HUDEP-2 (cell line): Measurements from ENCODE around the gene CTCF.

Experiments used
- DNase-seq, 76 experiments: peaks; one replicate each; lab custom pipeline; 2025; ENCODE audit not compliant: unreplicated experiment in 76 of 76; lab: John Stamatoyannopoulos, UW

Gene CTCF

DNA sequence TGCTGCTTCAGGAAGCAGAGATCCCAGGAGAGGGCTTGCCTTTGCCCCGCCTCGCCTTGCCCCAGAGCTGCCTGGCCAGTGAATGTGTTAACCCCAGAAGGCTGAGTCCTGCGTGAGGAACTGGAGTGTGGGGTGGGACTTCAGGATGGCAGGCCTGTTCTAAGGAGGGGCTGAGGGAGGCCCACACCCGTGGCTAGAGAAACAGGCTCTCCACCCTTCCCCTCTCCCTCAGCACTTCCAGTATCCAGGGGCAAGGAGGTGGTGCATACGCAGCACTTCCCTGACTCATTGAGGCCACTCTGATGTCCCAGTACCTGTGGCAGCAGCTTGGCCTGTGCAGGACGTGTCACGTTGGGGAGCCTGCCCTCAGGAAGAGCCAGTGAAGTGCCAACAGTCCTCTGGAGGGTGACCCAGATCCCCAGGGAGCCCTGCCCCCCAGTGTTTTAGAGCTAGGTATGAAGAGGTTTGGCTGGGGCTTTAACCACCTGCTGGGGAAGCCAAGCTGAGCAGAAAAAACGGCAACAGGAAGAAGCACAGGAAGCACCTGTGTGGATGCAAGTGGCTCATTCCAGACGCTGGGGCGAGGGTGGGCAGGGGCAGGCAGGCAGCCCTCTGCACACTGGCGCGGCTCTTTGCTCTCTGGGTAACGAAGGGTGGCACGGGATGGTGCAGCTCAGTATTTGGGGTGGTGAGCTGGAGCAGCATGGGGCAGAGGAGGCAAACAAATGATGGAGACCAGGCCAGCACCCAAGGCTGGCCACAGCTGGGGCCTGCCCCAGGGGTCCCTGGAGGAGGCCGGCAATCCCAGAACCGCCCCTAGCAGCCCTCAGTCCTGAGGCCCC, 14.7 kb upstream of the CTCF start:
- no peak for DNase-seq

DNA sequence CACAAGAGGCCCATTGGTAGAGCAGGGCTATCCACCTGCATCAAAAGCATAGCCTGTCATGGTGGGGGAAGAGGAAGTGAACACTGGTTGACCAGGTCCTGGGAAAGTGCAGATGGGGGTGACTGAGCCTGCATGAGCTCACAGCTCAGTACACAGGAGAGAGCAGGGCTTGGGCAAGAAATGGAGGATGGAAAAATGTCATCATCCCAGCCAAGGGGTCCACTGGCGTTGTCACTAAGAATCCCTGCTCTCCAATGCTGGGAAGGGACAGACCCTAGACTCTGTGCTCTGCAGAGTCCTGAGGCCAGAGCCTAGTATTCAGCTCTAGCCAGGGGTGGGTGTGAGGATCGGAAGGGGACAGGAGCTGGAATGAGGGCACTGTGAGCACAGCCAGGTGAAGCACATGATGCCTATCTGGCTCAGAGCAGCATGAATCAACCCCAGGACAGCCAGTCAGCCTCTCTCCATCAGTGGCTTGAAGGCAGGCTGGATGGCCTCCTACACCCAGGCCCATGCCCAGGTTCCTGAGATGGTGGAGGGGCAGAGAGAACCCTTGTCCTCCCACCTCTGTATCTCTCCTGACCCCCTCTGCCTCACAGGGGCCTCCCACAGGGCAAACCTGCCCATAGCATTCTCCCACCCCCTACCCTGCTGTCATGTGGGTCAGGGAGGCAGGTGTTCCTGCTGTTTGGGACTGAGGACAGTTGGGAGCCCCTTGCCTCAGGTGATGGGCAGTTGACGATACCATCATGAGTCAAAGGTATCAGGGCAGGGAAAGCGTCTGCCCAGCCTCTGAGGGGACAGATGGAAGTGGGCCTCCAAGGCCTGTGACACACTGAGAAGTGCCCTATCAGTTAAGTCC, 13.8 kb upstream of the CTCF start:
- no peak for DNase-seq

DNA sequence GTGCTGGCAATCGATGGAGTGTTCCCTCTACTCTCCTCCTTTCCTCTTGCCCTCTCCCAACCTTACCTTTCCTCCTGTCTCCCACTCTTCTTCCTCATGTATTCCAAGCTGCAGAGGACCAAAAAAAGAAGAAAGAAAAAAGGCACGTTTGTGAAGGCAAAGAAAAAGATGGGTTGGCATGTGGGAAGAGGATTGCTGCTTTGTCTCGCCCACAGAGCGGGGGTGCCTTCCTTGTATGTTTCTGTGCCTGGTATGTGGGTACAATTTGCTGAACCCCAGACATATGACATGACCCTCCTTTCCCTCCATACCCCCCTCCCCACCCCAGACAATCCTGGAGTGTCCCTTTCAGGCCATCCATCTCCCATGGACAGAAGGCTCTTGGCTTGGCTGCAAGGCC, 13.1 kb upstream of the CTCF start:
- no peak for DNase-seq

DNA sequence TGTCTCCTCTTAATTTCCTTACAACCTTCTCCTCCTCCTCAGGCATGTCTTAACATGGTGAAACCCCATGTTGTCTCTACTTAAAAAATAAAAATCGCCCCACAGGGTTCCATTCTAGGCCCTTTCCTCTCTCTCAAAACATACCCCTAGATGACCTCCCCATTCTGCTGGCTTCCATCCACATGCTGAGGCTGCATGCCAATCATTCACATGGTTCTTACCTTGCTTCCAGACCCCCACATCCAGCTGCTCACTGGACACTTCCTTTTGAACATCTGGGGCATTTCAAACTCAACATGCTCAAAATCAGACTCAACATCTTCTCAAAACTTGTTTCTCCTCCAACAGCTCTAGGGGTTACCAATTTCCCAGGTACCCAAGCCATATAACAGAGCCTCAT, 12.4 kb upstream of the CTCF start:
- DNase-seq = no peak

- no peak for DNase-seq
Observed at GRCh38 chr16:67551091-67551490, 11.2 kb upstream of the CTCF start.

DNA sequence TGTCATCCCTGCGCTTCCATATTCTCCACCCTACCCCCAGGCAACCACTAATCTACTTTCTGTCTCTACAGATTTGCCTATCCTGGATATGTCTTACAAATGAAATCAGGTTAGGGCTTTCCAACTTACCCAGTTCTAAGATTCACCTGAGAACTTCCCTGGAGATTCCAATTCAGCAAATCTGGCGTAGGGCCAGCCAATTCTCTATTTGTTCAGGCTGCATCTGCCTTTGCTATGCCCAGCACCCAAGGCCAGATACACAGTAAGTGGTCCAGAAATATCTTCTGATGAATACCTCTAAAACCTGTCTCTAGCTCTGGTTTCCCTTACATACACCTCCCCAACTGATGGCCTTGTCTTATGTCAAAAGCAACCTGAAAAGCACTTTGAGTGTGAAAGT, 10.4 kb upstream of the CTCF start:
- no peak for DNase-seq

DNA sequence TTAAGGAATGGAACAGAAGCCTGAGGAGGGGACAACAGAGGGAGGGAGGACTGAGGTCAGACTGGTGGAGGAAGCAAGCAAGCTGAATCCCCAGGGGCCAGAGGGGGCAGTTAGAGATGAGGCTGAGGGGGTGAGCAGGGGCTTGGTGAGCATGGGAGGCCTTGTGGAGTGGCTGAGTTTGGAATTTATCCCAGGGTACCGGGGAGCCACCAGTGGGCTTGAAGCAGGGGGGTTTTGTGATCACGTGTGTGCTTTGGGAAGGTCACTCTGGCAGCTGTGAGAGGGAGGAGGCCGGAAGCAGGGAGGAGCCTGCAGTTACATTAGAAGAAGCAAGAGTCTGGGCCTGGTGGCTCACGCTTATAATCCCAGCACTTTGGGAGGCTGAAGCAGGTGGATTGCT, 9.8 kb upstream of the CTCF start:
- DNase-seq = no peak

GRCh38 chr16:67555795-67556212, 6.5 kb upstream of the CTCF start:
- no peak for DNase-seq

DNA sequence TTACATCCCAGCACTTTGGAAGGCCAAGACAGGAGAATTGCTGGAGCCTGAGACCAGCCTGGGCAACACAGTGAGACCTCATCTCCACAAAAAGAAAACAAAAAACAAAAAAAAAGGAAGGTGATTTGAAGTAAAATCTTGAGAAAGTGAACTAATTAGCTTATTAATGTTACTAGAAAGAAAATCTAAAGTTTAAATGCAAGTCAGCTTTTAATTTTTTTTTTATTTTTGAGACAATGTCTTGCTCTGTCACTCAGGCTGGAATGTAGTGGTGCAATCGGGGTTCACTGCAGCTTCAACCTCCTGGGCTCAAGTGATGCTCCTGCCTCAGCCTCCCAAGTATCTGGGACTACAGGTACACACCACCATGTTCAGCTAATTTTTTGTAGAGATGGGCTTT, 3.5 kb upstream of the CTCF start:
- DNase-seq = no peak

DNA sequence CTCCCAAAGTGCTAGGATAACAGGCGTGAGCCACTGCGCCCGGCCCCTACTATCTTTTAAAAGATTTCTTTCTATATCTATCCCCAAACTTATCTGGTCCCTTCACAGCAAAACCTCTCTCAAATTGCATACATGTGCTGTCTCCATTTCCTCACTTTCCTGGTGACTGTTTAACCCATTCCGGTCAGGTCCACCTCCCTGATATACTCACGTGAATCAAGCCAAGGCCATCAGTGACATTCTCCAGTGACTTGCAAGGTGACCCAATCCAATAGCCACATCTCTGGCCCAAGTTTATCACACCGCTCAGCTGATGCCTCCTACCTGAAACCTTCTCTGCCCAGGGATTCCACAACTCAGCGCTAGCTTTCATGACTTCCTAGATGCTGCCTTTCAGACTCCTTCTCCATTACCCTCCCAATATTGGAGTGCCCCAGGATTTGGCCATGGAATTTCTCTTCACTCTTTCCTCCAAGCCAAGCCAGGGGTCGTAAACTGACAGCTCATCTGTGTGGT, 1.4 kb upstream of the CTCF start:
- no peak for DNase-seq

GRCh38 chr16:67561501-67561823, 864 bp upstream of the CTCF start:
- DNase-seq = peak in 1 of 76 experiments; percentile 44

DNA sequence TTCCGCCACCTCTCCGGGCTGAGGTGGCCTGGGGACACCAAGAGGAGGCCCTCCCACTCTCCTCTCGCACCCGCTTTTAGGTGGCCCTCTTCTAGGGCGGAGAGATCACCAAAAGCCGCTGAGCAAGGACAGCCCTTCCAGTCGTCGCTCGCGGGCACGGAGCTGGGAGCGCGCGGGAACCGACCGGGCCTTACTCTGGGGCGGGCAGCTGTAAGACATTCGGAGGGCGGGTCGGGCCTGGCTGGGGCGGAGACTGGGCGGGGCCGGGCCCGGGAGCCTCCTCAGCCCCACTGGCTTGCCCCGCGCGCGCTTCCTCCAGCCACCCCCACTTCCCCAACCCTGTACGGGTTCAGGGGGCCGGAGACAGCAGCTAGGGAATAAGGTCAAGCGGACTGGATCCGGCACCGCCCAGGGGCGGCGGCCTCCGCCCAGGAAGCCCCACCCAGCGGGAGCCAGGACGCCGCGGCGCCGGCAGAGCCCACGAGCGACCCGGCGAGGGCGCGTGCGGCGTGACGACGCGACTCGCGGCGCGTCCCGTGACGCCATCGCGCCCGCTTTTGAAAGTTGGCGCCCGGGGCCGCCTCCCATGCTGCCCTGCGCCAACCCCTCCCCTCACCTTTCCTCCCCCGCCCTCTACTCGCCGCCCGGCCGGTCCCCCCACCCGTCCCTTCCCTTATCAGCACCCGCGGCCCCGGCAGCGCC, 351 bp upstream of the CTCF start:
- peak in 75 of 76 experiments; percentile 67 to 99 (median 98) for DNase-seq

DNA sequence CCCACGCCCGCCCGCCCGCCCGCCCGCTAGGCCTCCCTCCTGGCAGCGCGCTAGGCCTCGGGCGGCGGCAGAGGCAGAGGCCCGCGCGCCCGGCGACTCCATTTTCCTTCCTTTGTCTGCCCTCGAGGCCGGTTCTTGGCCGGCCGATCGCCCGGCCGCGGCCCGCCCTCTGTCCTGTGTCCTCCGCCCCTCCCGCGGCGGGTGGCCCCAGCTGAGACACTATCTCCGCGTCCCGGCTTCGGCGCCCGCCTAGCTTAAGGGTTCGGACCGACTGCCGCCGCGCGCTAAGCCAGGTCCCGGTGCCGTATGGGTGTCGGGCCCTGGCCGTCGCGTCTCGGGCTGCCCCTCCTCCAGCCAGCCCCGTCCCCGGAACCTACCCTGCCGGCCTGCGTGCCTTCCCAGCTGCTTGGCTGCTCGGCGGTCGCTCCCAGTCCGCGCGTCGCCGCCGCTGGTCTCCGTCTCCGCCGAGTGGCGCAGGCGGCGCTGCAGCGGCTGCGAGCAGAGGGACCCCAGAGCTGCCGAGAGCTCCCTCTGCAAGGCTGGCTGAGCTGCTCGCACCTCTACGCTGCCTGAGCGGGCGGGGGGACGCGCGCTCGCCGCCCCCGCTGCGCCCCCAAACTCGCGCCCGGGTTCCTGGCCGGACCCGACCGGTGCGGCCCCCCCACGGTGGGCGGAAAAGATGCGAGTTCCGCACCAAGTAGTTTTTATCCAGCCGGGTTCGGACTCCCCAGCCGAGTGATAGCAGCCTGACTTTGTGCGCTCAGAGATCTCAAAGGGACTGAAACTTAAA, 787 bp downstream of the CTCF start:
- peak in 47 of 76 experiments; percentile 28 to 76 (median 52) for DNase-seq

- DNase-seq = peak in 8 of 76 experiments; percentile 14 to 55 (median 26)
Observed at GRCh38 chr16:67563708-67564468, 1.6 kb downstream of the CTCF start.

- DNase-seq = no peak
Observed at GRCh38 chr16:67565470-67566100, 3.3 kb downstream of the CTCF start.

DNA sequence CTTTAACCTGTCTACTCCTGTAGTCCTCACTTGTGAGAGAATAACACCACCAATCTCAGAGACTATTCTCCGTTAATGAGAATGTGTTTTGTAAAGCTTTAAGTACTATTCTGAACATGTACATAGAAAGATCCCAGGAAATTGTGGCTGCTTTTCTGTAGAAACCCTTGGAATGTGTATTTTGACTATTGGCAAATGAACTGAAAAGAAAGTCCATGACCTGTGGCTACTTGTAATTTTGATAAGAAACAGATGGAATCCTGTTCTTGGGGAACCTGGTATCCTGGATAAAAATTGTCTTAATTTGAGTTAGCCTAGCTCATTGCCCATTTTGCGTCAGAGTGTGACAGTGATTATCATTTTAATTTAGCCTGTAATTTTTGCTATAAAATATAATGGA, 9.1 kb downstream of the CTCF start:
- no peak for DNase-seq

DNA sequence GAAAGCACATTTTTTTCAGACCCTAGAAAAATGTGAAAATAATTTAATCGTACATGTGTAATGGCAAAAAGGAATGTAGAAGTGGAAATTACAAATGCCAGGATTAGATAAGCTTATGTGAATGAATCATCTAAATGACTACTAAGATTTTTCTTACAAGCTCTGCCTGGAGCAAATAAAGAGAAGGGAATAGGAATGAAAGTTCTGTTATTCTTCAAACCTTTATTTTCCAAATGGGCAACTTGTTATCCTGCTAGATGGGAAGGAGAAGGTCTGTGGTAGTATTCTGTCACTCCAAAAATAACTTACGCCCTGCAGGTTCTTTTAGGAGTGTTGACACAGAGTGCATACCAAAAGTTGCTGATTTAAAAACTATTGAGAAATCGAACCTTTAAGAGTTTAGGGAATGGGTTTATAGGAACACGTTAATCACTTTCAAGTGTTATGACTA, 9.7 kb downstream of the CTCF start:
- DNase-seq = no peak

- no peak for DNase-seq
Observed at GRCh38 chr16:67579686-67580085, 17.4 kb downstream of the CTCF start.

DNA sequence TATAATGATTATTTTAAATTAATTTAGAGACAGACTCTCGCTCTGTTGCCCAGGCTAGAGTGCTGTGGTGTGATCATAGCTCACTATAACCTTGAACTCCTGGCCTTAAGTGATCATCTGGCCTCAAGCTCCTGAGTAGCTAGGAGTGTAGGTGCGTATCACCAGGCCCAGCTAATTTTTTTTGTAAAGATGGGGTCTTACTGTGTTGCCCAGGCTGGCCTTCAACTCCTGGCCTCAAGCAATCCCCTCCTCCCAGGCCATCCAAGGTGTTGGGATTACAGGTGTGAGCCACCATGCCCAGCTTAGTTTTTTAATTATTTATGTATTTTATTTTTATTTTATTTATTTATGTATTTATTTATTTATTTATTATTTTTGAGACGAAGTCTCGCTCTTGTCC, 17.9 kb downstream of the CTCF start:
- DNase-seq = no peak
